Activated naive CD8-positive, alpha-beta T cell treated with anti-CD3 and anti-CD28 coated beads, Interleukin-2, amount 10 ng/mL, durations not matched to agents 7 days and 5 days (primary cell): ENCODE measurements around the gene ZFP37. TPM values are rescaled to one million over a fixed set of nuclear protein-coding genes. Genes with fewer than 3 reads are reported as not detected.
A peak's percentile ranks its signal among the peaks of the same experiment; 100 is the strongest.

Source experiments
- ATAC-seq: fragments of 150-1000 bp; cut with Tn5 transposase; one replicate; pipeline ENCODE4 v1.10.0; 2021; ENCODE audit warnings: low read depth, moderate library complexity
- POLR2A ChIA-PET: fragments of 350-600 bp; sonication (Branson Sonifier 250); formaldehyde crosslinking; loops from one replicate; lab custom pipeline; 2021; ENCODE audit warnings: antibody characterized with exemption; lab: Charles Lee
- DNase-seq: peaks from one replicate; pipeline ENCODE4 v3.0.0; 2021
- H3K27ac Mint-ChIP-seq: one replicate; pipeline ENCODE4 v1.8.0; 2022; ENCODE audit warnings: mild to moderate bottlenecking, mixed read lengths
- H3K27me3 Mint-ChIP-seq: one replicate; pipeline ENCODE4 v1.8.0; 2022; ENCODE audit warnings: mild to moderate bottlenecking, moderate library complexity, mixed read lengths
- H3K36me3 Mint-ChIP-seq: one replicate; pipeline ENCODE4 v1.8.0; 2021; ENCODE audit warnings: mild to moderate bottlenecking, mixed read lengths
- H3K4me1 Mint-ChIP-seq: one replicate; pipeline ENCODE4 v1.8.0; 2021; ENCODE audit warnings: mixed read lengths
- H3K4me3 Mint-ChIP-seq: one replicate; pipeline ENCODE4 v1.8.0; 2022; ENCODE audit warnings: mild to moderate bottlenecking, moderate library complexity, mixed read lengths
- H3K9me3 Mint-ChIP-seq: one replicate; pipeline ENCODE4 v1.8.0; 2021; ENCODE audit warnings: mixed read lengths
- total RNA-seq, 2 experiments: library from RNA; stranded (reverse); gene quantifications; one replicate each; pipeline ENCODE4 v1.2.3, GENCODE V29; 2021

Gene ZFP37
- total RNA-seq, 2 experiments from 2014 or later: 1.8 to 2.6 TPM

DNA sequence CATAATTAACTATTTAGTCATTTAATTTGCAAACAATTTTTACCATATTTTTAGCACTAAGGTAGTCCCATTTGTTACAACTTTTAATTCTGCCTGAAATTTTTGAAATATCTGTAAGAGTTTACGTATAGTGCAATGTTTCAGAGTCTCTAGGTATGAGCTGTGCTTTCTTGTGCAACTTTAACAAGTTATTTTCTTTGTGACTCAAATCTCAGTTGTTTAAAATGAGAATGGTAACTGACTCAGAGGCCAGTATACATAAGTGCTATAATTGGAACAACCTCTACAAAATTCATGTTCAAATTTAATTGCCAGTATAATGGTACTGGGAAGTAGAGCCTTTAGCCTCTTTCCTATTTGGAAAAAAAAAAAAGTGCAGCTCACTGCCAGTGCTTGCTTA is 30.3 kb downstream of the ZFP37 start:
- peaks cover 17% of the 10 kb centered on the region for H3K9me3 Mint-ChIP-seq

GRCh38 chr9:113018247-113018646 is 38.3 kb downstream of the ZFP37 start:
- Mint-ChIP-seq H3K27ac (no peak overlapping the region), H3K9me3 (peaks cover 23% of the 10 kb centered on the region), H3K4me3 (no peak overlapping the region), H3K27me3 (no peaks in the 10 kb centered on the region), H3K4me1 (no peaks in the 10 kb centered on the region), H3K36me3 (no peaks in the 10 kb centered on the region)
- POLR2A ChIA-PET: no interaction called here
- DNase-seq (no peak), ATAC-seq (no peak)

More for the DNA sequence above, 30.3 kb downstream of the ZFP37 start:
- Mint-ChIP-seq H3K4me1 (no peaks in the 10 kb centered on the region), H3K27ac (no peak overlapping the region), H3K27me3 (no peaks in the 10 kb centered on the region), H3K4me3 (no peak overlapping the region), H3K36me3 (no peaks in the 10 kb centered on the region)
- DNase-seq (no peak), ATAC-seq (no peak)
- POLR2A ChIA-PET: no interaction called here

DNA sequence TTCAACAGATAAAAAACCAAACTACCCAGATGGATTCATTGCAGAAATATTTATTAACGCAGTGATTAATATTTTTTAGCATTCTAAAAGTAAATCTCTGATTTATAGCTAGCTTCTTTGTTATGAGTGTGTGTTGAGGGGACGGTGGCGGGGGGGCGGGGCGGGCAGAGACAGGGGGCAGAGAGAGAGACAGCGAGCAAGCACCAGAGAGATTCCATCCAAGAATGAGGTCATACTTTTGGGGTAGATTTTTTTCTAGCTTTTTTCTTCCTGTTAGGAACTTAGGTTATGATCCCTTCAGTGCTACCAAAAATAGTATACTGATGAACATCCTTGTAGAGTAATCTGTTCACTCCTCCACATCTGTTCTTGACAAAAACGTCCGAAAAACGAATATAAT is 44.0 kb downstream of the ZFP37 start:
- DNase-seq (no peak), ATAC-seq (no peak)
- Mint-ChIP-seq H3K9me3 (peaks cover 20% of the 10 kb centered on the region), H3K27me3 (peaks cover 10% of the 10 kb centered on the region), H3K27ac (no peak overlapping the region), H3K36me3 (peaks cover 2% of the 10 kb centered on the region), H3K4me1 (no peaks in the 10 kb centered on the region), H3K4me3 (peak overlapping the region; percentile 74)
- POLR2A ChIA-PET: no interaction called here

DNA sequence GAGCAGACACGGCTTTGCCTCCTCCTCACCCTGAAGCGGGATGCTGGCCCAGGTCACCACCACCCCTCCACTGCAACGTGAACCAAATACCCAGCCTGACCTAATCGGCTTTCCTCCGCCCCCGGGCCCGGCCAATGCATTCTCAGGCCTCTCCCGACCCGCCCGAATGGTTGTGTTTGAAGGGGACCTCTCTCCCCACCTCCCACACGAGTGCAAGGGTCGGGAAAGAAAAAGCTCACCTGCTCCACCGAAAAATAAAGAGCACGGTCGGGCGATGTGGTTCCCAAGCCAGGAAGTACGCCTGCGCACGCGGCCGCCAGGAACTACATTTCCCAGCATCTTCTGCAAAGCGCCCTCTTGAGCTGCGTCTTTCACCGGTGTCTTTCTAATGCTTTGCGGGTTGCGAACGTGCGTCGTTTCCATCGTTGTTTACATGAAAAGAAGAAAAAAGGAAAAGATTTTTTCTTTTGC is 44.6 kb downstream of the ZFP37 start, which contains the start of gene ZNF883:
Gene ZNF883, minus strand, starts transcription at position 282 of the 471 bp plus-strand sequence.
- H3K9me3 Mint-ChIP-seq: peaks cover 21% of the 10 kb centered on the region
- H3K4me3 Mint-ChIP-seq: peak within 1 kb of the TSS; percentile 74
- H3K4me1 Mint-ChIP-seq: no peaks in the 10 kb centered on the region
- H3K27ac Mint-ChIP-seq: peak within 1 kb of the TSS; percentile 68
- POLR2A ChIA-PET: no interaction called here
- peaks cover 10% of the 10 kb centered on the region for H3K27me3 Mint-ChIP-seq
- DNase-seq (peak; percentile 40), ATAC-seq (peak; percentile 65)
- peaks cover 2% of the 10 kb centered on the region for H3K36me3 Mint-ChIP-seq

- Mint-ChIP-seq H3K4me1 (no peaks in the 10 kb centered on the region), H3K9me3 (peaks cover 41% of the 10 kb centered on the region), H3K27ac (no peak overlapping the region), H3K27me3 (peaks cover 2% of the 10 kb centered on the region), H3K4me3 (no peak overlapping the region), H3K36me3 (peaks cover 2% of the 10 kb centered on the region)
- POLR2A ChIA-PET: no interaction called here
- ATAC-seq: no peak
- DNase-seq: no peak
These were observed 50.7 kb downstream of the ZFP37 start for GRCh38 chr9:113005777-113006176.

DNA sequence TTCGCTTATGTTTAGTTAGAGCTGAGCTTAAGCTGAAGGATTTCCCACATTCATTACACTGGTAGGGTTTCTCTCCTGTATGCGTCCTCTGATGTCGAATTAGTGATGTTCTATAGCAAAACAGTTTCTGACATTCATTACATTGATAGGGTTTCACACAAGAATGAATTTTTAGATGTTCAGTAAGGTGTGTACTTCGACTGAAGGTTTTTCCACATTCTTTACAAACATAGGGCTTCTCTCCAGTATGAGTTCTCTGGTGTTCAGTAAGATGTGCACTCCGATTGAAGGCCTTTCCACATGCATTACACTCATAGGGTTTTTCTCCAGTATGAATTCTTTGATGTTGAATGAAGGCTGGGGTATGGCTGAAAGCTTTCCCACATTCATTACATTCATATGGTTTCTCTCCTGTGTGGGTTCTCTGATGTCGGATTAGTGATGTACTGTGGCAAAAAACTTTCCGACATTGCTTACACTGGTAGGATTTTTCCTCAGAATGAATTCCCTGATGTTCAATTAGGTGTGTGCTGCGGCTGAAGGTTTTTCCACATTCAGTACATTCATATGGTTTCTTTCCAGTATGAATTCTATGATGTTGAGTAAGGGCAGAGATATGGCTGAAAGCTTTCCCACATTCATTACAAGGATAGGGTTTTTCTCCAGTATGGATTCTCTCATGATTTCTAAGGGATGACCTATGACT is 59.1 kb downstream of the ZFP37 start:
- peaks cover 14% of the 10 kb centered on the region for H3K36me3 Mint-ChIP-seq
- DNase-seq (no peak), ATAC-seq (no peak)
- no peak overlapping the region for H3K27ac Mint-ChIP-seq
- no peak overlapping the region for H3K4me3 Mint-ChIP-seq
- peaks cover 47% of the 10 kb centered on the region for H3K9me3 Mint-ChIP-seq
- H3K27me3 Mint-ChIP-seq: no peaks in the 10 kb centered on the region
- no peaks in the 10 kb centered on the region for H3K4me1 Mint-ChIP-seq
- POLR2A ChIA-PET: no interaction called here

Other genes starting within 250 kb of the ZFP37 start
- not detected for gene SLC46A2, start 165.8 kb downstream of the ZFP37 start, total RNA-seq
- gene ZNF883, start 44.5 kb downstream of the ZFP37 start, total RNA-seq: 1 to 10 TPM; 1.1 to 1.5 TPM
- 1 to 10 TPM; 3.4 to 4.7 TPM for gene SLC31A2, start 94.3 kb upstream of the ZFP37 start, total RNA-seq
- gene FKBP15, start 164.6 kb upstream of the ZFP37 start, total RNA-seq: 10 to 100 TPM; 37.4 to 40.7 TPM
- gene SLC31A1, start 164.8 kb upstream of the ZFP37 start, total RNA-seq: 1 to 10 TPM; 8.8 to 9.3 TPM
- 10 to 100 TPM; 27.5 to 28.9 TPM for gene CDC26, start 218.8 kb upstream of the ZFP37 start, total RNA-seq
- gene PRPF4, start 218.9 kb upstream of the ZFP37 start, total RNA-seq: 10 to 100 TPM; 31.1 to 31.8 TPM
- under 1 TPM; 0.14 to 0.37 TPM for gene RNF183, start 246.7 kb upstream of the ZFP37 start, total RNA-seq